Measurements from ENCODE around the gene CTNNBIP1.

GRCh38 chr1:9875636-9876000 is 34.5 kb downstream of the CTNNBIP1 start:
- no peak for TF ChIP-seq CTCF (optimal IDR thresholded peaks at IDR 0.05 in 1 of 3, IDR thresholded peaks at IDR 0.05 in 1 of 3, conservative IDR thresholded peaks at IDR 0.05 in 1 of 3; ENCODE audit: extremely low read depth in 1 of 3, insufficient read depth in 2 of 3, low read length in 3 of 3)
- no peak for TF ChIP-seq EZH2 (IDR thresholded peaks at IDR 0.05; ENCODE audit: low read length)

Measured in keratinocyte (primary cell).